ENCODE results near the gene RFX1. TPM values are rescaled to one million over a fixed set of nuclear protein-coding genes. Genes with fewer than 3 reads are reported as not detected.

Gene RFX1
- total and polyA plus RNA-seq, 8 donors = 9.1 to 17.4 (median 13.5) TPM

GRCh38 chr19:14004619-14005348 lies 1.3 kb downstream of the RFX1 start:
- Histone ChIP-seq H3K4me3 (peak overlapping the region in 1 of 2 donors; percentile 59), H3K27ac (peak overlapping the region; percentile 99), H3K4me1 (peaks cover 26 to 40% of the 10 kb centered on the region in 2 donors), H3K9me3 (no peaks in the 10 kb centered on the region), H3K27me3 (no peaks in the 10 kb centered on the region), H3K36me3 (peaks cover 0 to 6% of the 10 kb centered on the region in 2 donors)
- peak; percentile 29 to 85 (median 57) for DNase-seq
- intact Hi-C loops (cut with DNase I) = no loop called here
- peak; percentile 7 for ATAC-seq
- TF ChIP-seq CTCF (IDR thresholded peaks at IDR 0.05) = no peak

GRCh38 chr19:14003251-14004055 lies 2.7 kb downstream of the RFX1 start:
- no peaks in the 10 kb centered on the region for H3K27me3 ChIP-seq
- H3K9me3 ChIP-seq = peaks cover 0 to 11% of the 10 kb centered on the region in 2 donors
- peaks cover 0 to 10% of the 10 kb centered on the region in 2 donors for H3K36me3 ChIP-seq
- H3K4me3 ChIP-seq = no peak overlapping the region
- ATAC-seq = no peak
- DNase-seq = peak in 1 of 4 donors; percentile 8
- H3K27ac ChIP-seq = peak overlapping the region; percentile 67 to 99
- peaks cover 26 to 40% of the 10 kb centered on the region in 2 donors for H3K4me1 ChIP-seq
- no peak for TF ChIP-seq CTCF (IDR thresholded peaks at IDR 0.05)
- intact Hi-C loops (cut with DNase I) = no loop called here

GRCh38 chr19:14002571-14003250 lies 3.4 kb downstream of the RFX1 start:
- peak overlapping the region; percentile 67 to 99 for H3K27ac ChIP-seq

DNA sequence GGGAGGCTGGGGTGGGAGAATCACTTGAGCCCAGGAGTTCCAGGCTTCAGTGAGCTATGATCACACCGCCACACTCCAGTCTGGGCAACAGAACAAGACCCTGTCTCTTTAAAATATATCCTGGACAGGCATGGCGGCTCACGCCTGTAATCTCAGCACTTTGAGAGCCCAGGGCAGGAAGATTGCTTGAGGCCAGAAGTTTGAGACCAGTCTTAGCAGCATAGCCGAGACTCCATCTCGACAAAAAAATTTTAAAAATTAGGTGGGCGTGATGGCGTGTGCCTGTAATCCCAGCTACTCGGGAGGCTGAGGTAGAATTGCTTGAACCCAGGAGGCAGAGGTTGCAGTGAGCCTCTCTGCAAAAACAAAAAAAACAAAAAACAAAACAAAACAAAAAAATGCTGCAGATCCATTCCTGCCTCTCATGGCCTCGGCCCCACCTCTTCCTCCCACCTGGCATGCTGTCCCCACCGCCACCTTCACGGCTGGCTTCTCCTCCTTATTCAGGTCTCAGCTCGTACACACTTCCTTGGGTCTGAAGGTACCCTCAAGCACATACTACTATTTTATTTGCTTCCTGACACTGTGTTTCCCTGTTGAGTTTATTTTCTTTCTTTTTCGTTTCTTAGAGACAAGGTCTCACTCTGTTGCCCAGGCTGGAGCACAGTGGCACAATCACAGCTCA lies 5.3 kb downstream of the RFX1 start:
- Histone ChIP-seq H3K4me3 (no peak overlapping the region), H3K27ac (no peak overlapping the region), H3K9me3 (peaks cover 0 to 11% of the 10 kb centered on the region in 2 donors), H3K36me3 (peaks cover 0 to 28% of the 10 kb centered on the region in 2 donors), H3K27me3 (no peaks in the 10 kb centered on the region), H3K4me1 (peaks cover 26 to 35% of the 10 kb centered on the region in 2 donors)
- no peak for ATAC-seq
- intact Hi-C loops (cut with DNase I) = no loop called here
- DNase-seq = peak in 1 of 4 donors; percentile 13
- no peak for TF ChIP-seq CTCF (IDR thresholded peaks at IDR 0.05)

More at GRCh38 chr19:14002571-14003250, 3.4 kb downstream of the RFX1 start:
- Histone ChIP-seq H3K27me3 (no peaks in the 10 kb centered on the region), H3K4me3 (no peak overlapping the region), H3K36me3 (peaks cover 0 to 14% of the 10 kb centered on the region in 2 donors), H3K4me1 (peaks cover 26 to 40% of the 10 kb centered on the region in 2 donors), H3K9me3 (peaks cover 0 to 11% of the 10 kb centered on the region in 2 donors)
- TF ChIP-seq CTCF (IDR thresholded peaks at IDR 0.05) = no peak
- ATAC-seq = no peak
- intact Hi-C loops (cut with DNase I) = no loop called here
- peak in 1 of 4 donors; percentile 59 for DNase-seq

Measured in left lung (tissue), 10 donors.